NB4 (cell line): ENCODE results near the gene GABBR2.

Source experiments
- DNase-seq: peaks from one replicate; pipeline ENCODE4 v3.0.0; 2010; ENCODE audit warnings: low read depth
- H3K4me3 ChIP-seq: one replicate; pipeline ENCODE4 v1.5.1; 2011; ENCODE audit warnings: mild to moderate bottlenecking, low read depth, low read length, moderate library complexity
- MYC ChIP-seq: IDR thresholded peaks from 2 replicates; pipeline ENCODE4 v1.6.1; 2011; ENCODE audit warnings: low read depth, low read length
- POLR2A ChIP-seq: IDR thresholded peaks from 2 replicates; pipeline ENCODE4 v1.6.1; 2011; ENCODE audit warnings: mild to moderate bottlenecking; ENCODE audit not compliant: insufficient read length; ENCODE audit errors: extremely low read depth
- TF ChIP-seq, protein P1 (sequence below): IDR thresholded peaks from 2 replicates; pipeline ENCODE4 v1.6.1; 2011; ENCODE audit warnings: low read depth, low read length
- TF ChIP-seq, protein P2 (sequence below): IDR thresholded peaks from one replicate; pipeline ENCODE4 v1.5.1; 2012; ENCODE audit warnings: low read depth, low read length

GABBR2 gene

DNA sequence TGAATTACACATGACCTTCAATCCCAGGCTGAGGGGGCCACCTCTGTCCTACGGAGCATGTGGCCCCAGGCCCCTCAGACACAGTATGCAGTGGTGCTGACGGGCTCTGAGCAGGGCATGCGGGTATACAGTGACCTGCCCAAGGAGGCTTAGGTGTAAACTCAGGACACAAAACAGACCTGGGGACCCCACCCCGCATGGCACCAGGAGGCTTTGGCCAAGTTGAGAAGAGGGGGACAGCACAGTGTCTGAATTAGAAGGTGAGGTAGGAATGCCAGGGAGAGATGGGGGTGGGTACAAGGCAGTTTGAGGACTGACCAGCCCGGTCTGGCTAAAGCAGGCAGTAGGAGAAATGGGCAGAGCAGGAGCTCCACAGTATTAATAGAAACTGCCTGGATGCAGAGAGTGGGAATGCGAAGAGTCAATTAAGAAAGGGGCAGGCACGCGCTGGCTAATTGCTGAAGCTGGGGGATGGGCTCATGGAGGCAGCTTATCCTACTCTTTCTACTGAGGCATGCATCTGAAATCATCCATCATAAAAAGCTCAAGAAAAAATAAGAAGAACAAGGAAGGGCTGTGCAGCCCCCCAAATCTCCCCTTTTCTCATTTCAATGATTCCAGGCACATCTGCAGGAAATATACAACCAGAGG, 109.0 kb downstream of the GABBR2 start:
- no peak overlapping the region for H3K4me3 ChIP-seq
- DNase-seq, result no peak
- TF ChIP-seq MYC (no peak), POLR2A (no peak)
- TF ChIP-seq, protein P1, sequence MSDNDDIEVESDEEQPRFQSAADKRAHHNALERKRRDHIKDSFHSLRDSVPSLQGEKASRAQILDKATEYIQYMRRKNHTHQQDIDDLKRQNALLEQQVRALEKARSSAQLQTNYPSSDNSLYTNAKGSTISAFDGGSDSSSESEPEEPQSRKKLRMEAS, result no peak

DNA sequence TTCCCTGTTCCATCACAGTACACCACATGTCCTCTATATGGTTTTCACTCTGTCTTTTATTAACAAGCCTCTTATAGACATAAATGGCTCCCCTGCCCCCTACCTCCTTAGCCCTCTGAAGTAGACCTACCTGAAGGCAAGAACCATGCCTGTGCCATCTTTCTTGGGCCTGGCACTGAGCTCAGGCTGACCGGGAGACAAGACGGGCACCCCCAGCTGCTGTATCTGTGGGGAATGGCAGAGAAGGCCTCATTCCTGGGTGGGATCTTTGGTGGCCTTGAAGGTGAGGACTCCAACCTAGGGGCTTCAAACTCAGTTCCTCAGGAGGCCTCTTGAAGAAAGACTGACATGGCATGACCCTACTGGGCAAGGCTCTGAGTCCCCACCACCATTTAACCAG, 109.9 kb downstream of the GABBR2 start:
- TF ChIP-seq, protein P2, sequence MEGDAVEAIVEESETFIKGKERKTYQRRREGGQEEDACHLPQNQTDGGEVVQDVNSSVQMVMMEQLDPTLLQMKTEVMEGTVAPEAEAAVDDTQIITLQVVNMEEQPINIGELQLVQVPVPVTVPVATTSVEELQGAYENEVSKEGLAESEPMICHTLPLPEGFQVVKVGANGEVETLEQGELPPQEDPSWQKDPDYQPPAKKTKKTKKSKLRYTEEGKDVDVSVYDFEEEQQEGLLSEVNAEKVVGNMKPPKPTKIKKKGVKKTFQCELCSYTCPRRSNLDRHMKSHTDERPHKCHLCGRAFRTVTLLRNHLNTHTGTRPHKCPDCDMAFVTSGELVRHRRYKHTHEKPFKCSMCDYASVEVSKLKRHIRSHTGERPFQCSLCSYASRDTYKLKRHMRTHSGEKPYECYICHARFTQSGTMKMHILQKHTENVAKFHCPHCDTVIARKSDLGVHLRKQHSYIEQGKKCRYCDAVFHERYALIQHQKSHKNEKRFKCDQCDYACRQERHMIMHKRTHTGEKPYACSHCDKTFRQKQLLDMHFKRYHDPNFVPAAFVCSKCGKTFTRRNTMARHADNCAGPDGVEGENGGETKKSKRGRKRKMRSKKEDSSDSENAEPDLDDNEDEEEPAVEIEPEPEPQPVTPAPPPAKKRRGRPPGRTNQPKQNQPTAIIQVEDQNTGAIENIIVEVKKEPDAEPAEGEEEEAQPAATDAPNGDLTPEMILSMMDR, result no peak
- no peak for TF ChIP-seq MYC
- TF ChIP-seq, protein P1, result no peak
- TF ChIP-seq POLR2A, result no peak
- DNase-seq, result no peak
- no peak overlapping the region for H3K4me3 ChIP-seq

DNA sequence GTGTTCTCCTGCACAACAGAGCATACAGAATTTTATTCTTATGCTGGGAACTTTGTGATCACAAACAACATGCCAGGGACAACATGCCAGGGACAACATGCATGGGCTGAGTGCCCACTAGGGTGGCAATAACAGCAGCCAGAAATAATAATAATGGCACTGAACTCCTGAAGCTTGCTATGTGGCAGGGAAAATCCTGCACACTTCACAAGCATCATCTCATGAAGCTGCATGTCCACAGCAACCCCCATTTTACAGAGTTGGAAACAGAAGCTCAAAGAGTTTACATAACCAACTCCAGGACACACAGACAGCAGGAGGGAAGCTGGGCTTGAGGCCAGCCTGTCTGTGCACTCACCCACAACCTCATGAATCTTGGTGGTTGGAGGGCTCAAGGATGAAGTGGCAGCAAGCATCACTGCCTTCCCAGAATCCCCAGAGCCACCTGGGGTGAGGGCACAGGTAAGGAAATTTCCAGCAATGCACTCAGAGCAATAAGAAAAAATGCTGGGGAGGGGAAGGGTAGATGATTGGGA, 111.4 kb downstream of the GABBR2 start:
- H3K4me3 ChIP-seq, result no peak overlapping the region
- DNase-seq, result no peak
- TF ChIP-seq, protein P2, result no peak
- TF ChIP-seq MYC, result no peak
- TF ChIP-seq, protein P1, result no peak
- no peak for TF ChIP-seq POLR2A

DNA sequence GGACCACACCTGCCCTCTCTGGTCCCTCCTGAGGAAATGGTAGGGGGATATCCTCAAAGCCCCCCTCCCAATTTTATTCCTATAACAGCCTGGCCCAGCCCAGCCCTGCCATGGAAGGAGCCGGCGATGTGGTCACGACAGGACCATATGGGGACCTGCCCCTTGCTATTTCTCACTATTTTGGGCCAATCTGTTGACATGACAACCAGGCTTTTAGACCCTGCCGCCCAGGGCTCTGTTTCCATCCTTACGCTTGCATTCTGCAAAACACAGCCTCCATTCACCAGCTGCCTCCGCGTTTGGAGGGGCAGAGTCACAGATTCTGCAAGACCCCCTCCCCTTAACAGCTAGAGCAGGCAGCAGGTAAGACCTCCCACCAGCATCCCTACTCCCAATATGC, 112.2 kb downstream of the GABBR2 start:
- DNase-seq, result no peak
- no peak for TF ChIP-seq POLR2A
- TF ChIP-seq, protein P1, result no peak
- no peak for TF ChIP-seq MYC
- TF ChIP-seq, protein P2, result no peak
- no peak overlapping the region for H3K4me3 ChIP-seq

DNA sequence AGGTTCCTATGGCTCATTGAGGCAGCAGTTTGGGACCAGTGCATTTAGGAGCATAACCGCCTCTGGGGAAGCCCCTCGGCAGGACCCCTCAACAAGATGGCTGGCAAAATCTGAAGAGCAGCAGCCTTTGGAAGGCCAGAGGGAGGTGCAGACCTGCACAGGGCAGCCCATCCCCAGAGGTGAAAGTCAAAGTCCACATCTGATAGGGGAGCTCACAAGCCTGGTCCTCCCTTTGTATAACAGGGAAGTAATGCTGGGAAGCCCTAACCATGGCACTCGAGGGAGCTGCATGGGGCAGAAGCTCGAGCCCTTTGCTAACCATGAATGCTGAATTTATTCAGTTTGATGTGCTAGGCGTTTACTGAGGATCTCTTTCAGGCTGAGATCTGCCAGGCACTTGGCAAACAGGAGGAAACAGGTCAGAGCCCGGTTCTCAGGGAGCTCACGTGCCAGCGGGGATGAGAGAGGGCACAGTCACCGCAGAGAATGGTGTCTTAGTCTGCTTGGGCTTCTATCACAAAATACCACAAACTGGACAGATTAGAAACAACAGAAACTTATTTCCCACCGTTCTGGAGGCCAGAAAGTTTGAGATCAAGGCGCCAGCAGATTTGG, 114.1 kb downstream of the GABBR2 start:
- no peak for DNase-seq
- H3K4me3 ChIP-seq, result no peak overlapping the region
- TF ChIP-seq, protein P2, result no peak
- no peak for TF ChIP-seq MYC
- TF ChIP-seq, protein P1, result no peak
- no peak for TF ChIP-seq POLR2A
